ENCODE results near the gene TESK1.

TESK1 gene

DNA sequence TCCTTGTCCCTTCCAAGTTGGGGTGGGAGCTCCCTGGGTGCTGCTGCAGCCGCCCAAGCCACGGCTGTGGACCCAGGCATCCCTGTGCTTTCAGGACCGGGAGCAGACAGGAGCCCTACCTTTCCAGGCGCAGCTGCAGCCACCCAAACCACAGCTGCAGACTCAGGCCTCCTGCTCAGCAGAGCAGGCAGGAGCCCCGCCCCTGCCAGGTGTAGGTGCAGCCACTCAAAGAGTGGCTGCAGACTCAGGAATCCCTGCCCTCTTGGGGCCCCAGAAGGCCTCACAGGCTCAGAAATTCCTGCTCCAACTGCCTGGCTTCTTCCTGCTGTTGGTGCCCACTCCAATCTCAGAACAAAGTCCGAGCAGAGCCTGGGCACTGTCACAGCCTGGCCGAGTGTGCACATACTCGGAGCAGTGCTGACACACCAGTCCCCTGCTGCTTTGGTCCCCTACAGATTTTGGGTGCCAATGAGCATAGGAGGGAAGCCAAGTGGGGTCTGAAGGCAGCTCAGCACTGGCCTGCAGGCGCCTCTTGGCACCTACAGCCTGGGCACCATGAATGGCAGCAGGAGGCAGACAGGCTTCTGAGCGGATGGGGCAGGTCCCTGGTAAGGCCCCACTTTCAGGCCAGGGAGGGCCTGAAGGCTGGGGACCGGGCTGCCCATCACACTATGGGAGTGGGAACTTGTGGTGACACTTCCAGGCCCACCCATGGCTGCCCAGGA, 6.0 kb upstream of the TESK1 start:
- Histone ChIP-seq H3K79me2 (ENCODE audit: low read length) (no peaks in the 10 kb centered on the region), H3K9ac (ENCODE audit: low read length) (no peak overlapping the region), H3K4me2 (ENCODE audit: low read depth, low read length) (peak overlapping the region; percentile 47; the same call in 1 of the 2 replicates), H3K27me3 (replicated peaks; ENCODE audit: insufficient read depth, low read length) (no peaks in the 10 kb centered on the region), H3K36me3 (replicated peaks; ENCODE audit: insufficient read depth, low read length) (no peaks in the 10 kb centered on the region), H3K9me3 (replicated peaks; ENCODE audit: insufficient read depth, low read length) (no peaks in the 10 kb centered on the region), H3K27ac (ENCODE audit: low read length) (peak overlapping the region; percentile 20; the same call in 1 of the 2 replicates), H2AFZ (ENCODE audit: low read length) (peak overlapping the region; percentile 49; the same call in 1 of the 2 replicates), H3K4me1 (ENCODE audit: low read length) (peaks cover 19% of the 10 kb centered on the region), H3K9me2 (replicated peaks; ENCODE audit: insufficient read depth, low read length) (no peaks in the 10 kb centered on the region), H3K4me3 (ENCODE audit: low read length) (no peak overlapping the region), H4K20me1 (ENCODE audit: insufficient read depth, low read length) (no peaks in the 10 kb centered on the region), H3F3A (ENCODE audit: insufficient read depth, low read length) (no peaks in the 10 kb centered on the region)
- DNase-seq: peak; percentile 83
- TF ChIP-seq, protein P1, sequence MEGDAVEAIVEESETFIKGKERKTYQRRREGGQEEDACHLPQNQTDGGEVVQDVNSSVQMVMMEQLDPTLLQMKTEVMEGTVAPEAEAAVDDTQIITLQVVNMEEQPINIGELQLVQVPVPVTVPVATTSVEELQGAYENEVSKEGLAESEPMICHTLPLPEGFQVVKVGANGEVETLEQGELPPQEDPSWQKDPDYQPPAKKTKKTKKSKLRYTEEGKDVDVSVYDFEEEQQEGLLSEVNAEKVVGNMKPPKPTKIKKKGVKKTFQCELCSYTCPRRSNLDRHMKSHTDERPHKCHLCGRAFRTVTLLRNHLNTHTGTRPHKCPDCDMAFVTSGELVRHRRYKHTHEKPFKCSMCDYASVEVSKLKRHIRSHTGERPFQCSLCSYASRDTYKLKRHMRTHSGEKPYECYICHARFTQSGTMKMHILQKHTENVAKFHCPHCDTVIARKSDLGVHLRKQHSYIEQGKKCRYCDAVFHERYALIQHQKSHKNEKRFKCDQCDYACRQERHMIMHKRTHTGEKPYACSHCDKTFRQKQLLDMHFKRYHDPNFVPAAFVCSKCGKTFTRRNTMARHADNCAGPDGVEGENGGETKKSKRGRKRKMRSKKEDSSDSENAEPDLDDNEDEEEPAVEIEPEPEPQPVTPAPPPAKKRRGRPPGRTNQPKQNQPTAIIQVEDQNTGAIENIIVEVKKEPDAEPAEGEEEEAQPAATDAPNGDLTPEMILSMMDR (IDR thresholded peaks at IDR 0.05; ENCODE audit: low read length): no peak
- TF ChIP-seq EZH2 (optimal IDR thresholded peaks at IDR 0.05; ENCODE audit: low read depth, low read length) (no peak), EZH2phosphoT487 (IDR thresholded peaks at IDR 0.05; ENCODE audit: low read length) (no peak)

DNA sequence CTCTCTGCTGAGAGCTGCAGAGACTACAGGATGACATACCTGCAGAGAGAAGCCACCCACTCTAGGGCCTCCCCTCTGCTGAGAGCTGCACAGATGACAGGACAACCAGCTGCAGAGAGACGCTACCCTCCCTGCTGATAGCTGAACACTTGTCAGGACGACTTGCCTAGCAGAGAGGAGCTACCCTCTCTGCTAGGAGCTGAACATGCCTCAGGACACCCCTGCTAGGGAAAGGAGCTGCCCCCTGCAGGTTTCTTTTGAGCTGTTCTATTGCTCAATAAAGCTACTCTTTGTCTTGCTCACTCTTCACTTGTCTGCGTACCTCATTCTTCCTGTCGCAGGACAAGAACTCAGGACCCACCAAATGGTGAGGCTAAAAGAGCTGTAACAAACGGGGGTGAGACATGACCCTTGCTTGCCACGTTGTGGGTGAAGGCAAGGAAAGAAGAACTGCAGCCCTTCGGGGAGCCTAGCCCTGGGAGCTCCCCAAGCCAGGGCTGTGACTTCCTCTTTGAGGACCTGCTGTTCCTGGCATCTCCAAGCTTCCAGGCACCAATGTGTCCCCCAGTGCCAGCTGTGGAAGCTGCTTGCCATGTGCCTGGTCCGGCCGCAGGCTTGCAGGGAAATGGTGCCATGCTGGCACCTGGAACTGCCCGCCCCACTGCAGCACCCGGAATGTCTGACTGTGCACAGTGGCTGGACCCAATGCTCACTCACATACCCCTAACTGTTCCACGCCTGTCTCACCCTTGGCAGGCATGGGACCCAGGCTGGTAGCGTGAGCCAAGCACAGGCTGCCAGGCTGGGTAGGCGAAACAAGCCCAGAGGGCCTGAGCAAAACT, 5.1 kb upstream of the TESK1 start:
- no peak overlapping the region for H2AFZ ChIP-seq (ENCODE audit: low read length)
- H3K9me3 ChIP-seq (replicated peaks; ENCODE audit: insufficient read depth, low read length): no peaks in the 10 kb centered on the region
- H3K9me2 ChIP-seq (replicated peaks; ENCODE audit: insufficient read depth, low read length): no peaks in the 10 kb centered on the region
- H4K20me1 ChIP-seq (ENCODE audit: insufficient read depth, low read length): no peaks in the 10 kb centered on the region
- no peak for DNase-seq
- no peaks in the 10 kb centered on the region for H3K79me2 ChIP-seq (ENCODE audit: low read length)
- no peak overlapping the region for H3K4me2 ChIP-seq (ENCODE audit: low read depth, low read length)
- no peaks in the 10 kb centered on the region for H3K36me3 ChIP-seq (replicated peaks; ENCODE audit: insufficient read depth, low read length)
- TF ChIP-seq EZH2phosphoT487 (IDR thresholded peaks at IDR 0.05; ENCODE audit: low read length) (no peak), EZH2 (optimal IDR thresholded peaks at IDR 0.05; ENCODE audit: low read depth, low read length) (no peak)
- TF ChIP-seq, protein P1 (IDR thresholded peaks at IDR 0.05; ENCODE audit: low read length): no peak
- no peak overlapping the region for H3K27ac ChIP-seq (ENCODE audit: low read length)
- no peaks in the 10 kb centered on the region for H3K27me3 ChIP-seq (replicated peaks; ENCODE audit: insufficient read depth, low read length)
- H3K4me3 ChIP-seq (ENCODE audit: low read length): no peak overlapping the region
- no peak overlapping the region for H3K9ac ChIP-seq (ENCODE audit: low read length)
- H3F3A ChIP-seq (ENCODE audit: insufficient read depth, low read length): peaks cover 6% of the 10 kb centered on the region
- H3K4me1 ChIP-seq (ENCODE audit: low read length): peaks cover 19% of the 10 kb centered on the region

DNA sequence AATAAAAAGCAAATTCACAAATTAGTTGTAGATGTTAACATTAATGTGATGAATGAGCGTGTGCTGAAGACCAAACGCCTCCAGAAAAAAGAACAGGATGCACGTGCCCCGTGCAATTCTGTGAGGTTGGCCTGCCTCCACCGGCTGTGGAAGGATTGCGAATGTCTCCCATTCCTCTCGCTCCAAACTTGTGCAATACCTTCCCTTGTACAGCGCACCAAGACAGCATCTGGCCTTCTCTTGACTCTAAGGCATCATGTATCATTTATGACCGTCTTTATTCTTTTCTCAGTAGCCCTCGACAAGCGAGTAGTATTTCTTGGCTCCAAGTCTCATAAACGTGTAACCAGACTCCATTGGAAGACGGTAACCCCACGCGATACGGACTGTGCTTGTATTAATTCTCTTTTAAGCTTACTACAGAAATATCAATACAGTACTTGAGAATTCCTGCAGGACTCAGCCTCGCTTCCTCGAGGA, 1.5 kb upstream of the TESK1 start:
- H3K4me1 ChIP-seq (ENCODE audit: low read length): peaks cover 26% of the 10 kb centered on the region
- H3K9me2 ChIP-seq (replicated peaks; ENCODE audit: insufficient read depth, low read length): no peaks in the 10 kb centered on the region
- H4K20me1 ChIP-seq (ENCODE audit: insufficient read depth, low read length): no peaks in the 10 kb centered on the region
- H3K9me3 ChIP-seq (replicated peaks; ENCODE audit: insufficient read depth, low read length): no peaks in the 10 kb centered on the region
- peaks cover 6% of the 10 kb centered on the region for H3F3A ChIP-seq (ENCODE audit: insufficient read depth, low read length)
- no peaks in the 10 kb centered on the region for H3K36me3 ChIP-seq (replicated peaks; ENCODE audit: insufficient read depth, low read length)
- H3K4me3 ChIP-seq (ENCODE audit: low read length): peak overlapping the region; percentile 39
- TF ChIP-seq EZH2phosphoT487 (IDR thresholded peaks at IDR 0.05; ENCODE audit: low read length) (no peak), EZH2 (optimal IDR thresholded peaks at IDR 0.05; ENCODE audit: low read depth, low read length) (no peak)
- TF ChIP-seq, protein P1 (IDR thresholded peaks at IDR 0.05; ENCODE audit: low read length): no peak
- peaks cover 15% of the 10 kb centered on the region for H3K79me2 ChIP-seq (ENCODE audit: low read length)
- peak overlapping the region; percentile 47 for H2AFZ ChIP-seq (ENCODE audit: low read length)
- no peak for DNase-seq
- no peak overlapping the region; the same call in 1 of the 2 replicates for H3K27ac ChIP-seq (ENCODE audit: low read length)
- no peak overlapping the region; the same call in 1 of the 2 replicates for H3K9ac ChIP-seq (ENCODE audit: low read length)
- H3K27me3 ChIP-seq (replicated peaks; ENCODE audit: insufficient read depth, low read length): no peaks in the 10 kb centered on the region
- H3K4me2 ChIP-seq (ENCODE audit: low read depth, low read length): peak overlapping the region; percentile 52

All from MM.1S (cell line).